GM21526 (cell line): ENCODE data around the gene CHRNA9.
A peak's percentile ranks its signal among the peaks of the same experiment; 100 is the strongest.

Experiments used
- ATAC-seq: cut with Tn5 transposase; IDR thresholded peaks from one replicate; pipeline ENCODE4 v1.9.1; 2021; ENCODE audit warnings: moderate library complexity; ENCODE audit not compliant: unreplicated experiment, low FRiP score

CHRNA9 gene

GRCh38 chr4:40307627-40308497 lies 27.3 kb upstream of the CHRNA9 start:
- no peak for ATAC-seq

GRCh38 chr4:40308528-40309122 lies 26.5 kb upstream of the CHRNA9 start:
- no peak for ATAC-seq

- ATAC-seq: peak; percentile 38
Observed at GRCh38 chr4:40309250-40309774, 25.8 kb upstream of the CHRNA9 start.

GRCh38 chr4:40310225-40310624 lies 24.9 kb upstream of the CHRNA9 start:
- ATAC-seq: no peak

- ATAC-seq: no peak
Observed at GRCh38 chr4:40311811-40312346, 23.3 kb upstream of the CHRNA9 start.

- ATAC-seq: no peak
Observed at GRCh38 chr4:40314951-40315350, 20.2 kb upstream of the CHRNA9 start.

GRCh38 chr4:40316333-40316781 lies 18.8 kb upstream of the CHRNA9 start:
- no peak for ATAC-seq

- ATAC-seq: peak; percentile 49
Observed at GRCh38 chr4:40316782-40317635, 18.1 kb upstream of the CHRNA9 start.

GRCh38 chr4:40317916-40318658 lies 17.0 kb upstream of the CHRNA9 start:
- no peak for ATAC-seq

GRCh38 chr4:40321574-40322275 lies 13.4 kb upstream of the CHRNA9 start:
- ATAC-seq: no peak

- no peak for ATAC-seq
Observed at GRCh38 chr4:40322811-40323210, 12.3 kb upstream of the CHRNA9 start.

GRCh38 chr4:40323866-40324265 lies 11.3 kb upstream of the CHRNA9 start:
- no peak for ATAC-seq

- peak; percentile 88 for ATAC-seq
Observed at GRCh38 chr4:40325406-40326019, 9.6 kb upstream of the CHRNA9 start.

- ATAC-seq: no peak
Observed at GRCh38 chr4:40327340-40327739, 7.8 kb upstream of the CHRNA9 start.

- ATAC-seq: no peak
Observed at GRCh38 chr4:40328383-40328782, 6.8 kb upstream of the CHRNA9 start.

- no peak for ATAC-seq
Observed at GRCh38 chr4:40329805-40330204, 5.3 kb upstream of the CHRNA9 start.

- ATAC-seq: no peak
Observed at GRCh38 chr4:40330536-40330935, 4.6 kb upstream of the CHRNA9 start.

GRCh38 chr4:40331101-40331745 lies 3.9 kb upstream of the CHRNA9 start:
- no peak for ATAC-seq
